ENCODE measurements around the gene CHL1.

GRCh38 chr3:377158-377561 lies 180.6 kb downstream of the CHL1 start:
- TF ChIP-seq CTCF (conservative IDR thresholded peaks at IDR 0.05; ENCODE audit: low read depth in 2 of 2) (peak; percentile 61 to 70), POLR2AphosphoS5 (IDR thresholded peaks at IDR 0.05; ENCODE audit: low read depth) (no peak), EZH2phosphoT487 (IDR thresholded peaks at IDR 0.05; ENCODE audit: unreplicated experiment) (no peak), REST (IDR thresholded peaks at IDR 0.05; ENCODE audit: unreplicated experiment) (no peak), EZH2 (IDR thresholded peaks at IDR 0.05; ENCODE audit: low read depth, unreplicated experiment) (no peak), ETS1 (IDR thresholded peaks at IDR 0.05) (no peak)
